HCT116 (cell line): ENCODE measurements around the gene RPTOR. TPM values are rescaled to one million over a fixed set of nuclear protein-coding genes. Genes with fewer than 3 reads are reported as not detected.

ENCODE experiments used
- ATAC-seq: fragments of 200-7000 bp; cut with Tn5 transposase; 2 replicates; pipeline ENCODE4 v1.9.1; 2020; ENCODE audit warnings: mild to moderate bottlenecking, moderate library complexity
- BruUV-seq: library from RNA; stranded (reverse); fragments of 400-500 nt; replicated peaks from 2 replicates; lab custom pipeline; 2021; lab: Mats Ljungman, UMichigan
- CTCF ChIA-PET: fragments of 300-600 bp; sonication (Branson Sonifier 250); formaldehyde crosslinking; loops from one replicate; lab custom pipeline; 2021; ENCODE audit warnings: antibody characterized with exemption; lab: Charles Lee
- POLR2A ChIA-PET: fragments of 300-600, 350-600 bp; sonication (Branson Sonifier 250); formaldehyde crosslinking; loops from one replicate; lab custom pipeline; 2021; ENCODE audit warnings: antibody characterized with exemption; lab: Charles Lee
- RAD21 ChIA-PET, 2 experiments: fragments of 300-600 bp; sonication (Branson Sonifier 250); formaldehyde crosslinking; loops; one replicate each; lab custom pipeline; 2023; ENCODE audit warnings: low total read pairs in 2 of 2; ENCODE audit not compliant: uncharacterized antibody in 2 of 2, unreplicated experiment in 2 of 2, low non-redundant PET in 1 of 2; lab: Charles Lee
- DNase-seq: peaks from one replicate; pipeline ENCODE4 v3.0.0-alpha.2; 2010; ENCODE audit warnings: low read depth, low spot score
- H2AFZ ChIP-seq: fragments of 200-600 bp; shearing (Covaris generic), sonication (generic); 2 replicates; pipeline ENCODE4 v1.6.1; 2017; ENCODE audit warnings: low read depth, mixed run types, mixed read lengths, antibody characterized with exemption, low read length; ENCODE audit not compliant: poor library complexity, severe bottlenecking
- H3K27ac ChIP-seq: 2 replicates; pipeline ENCODE4 v1.5.1; 2012; ENCODE audit warnings: low read depth, low read length
- H3K27me3 ChIP-seq: fragments of 200-600 bp; sonication (generic); 2 replicates; pipeline ENCODE4 v1.6.1; 2016; ENCODE audit warnings: mixed run types, low read length, mixed read lengths; ENCODE audit not compliant: insufficient read depth
- H3K36me3 ChIP-seq, 2 experiments: fragments of 200-500 bp in 1 of 2; fragments of 200-600 bp in 1 of 2; sonication (Bioruptor generic) in 1 of 2; sonication (generic) in 1 of 2; 2 replicates each; pipeline versions ENCODE4 v1.5.1 to v1.6.1; 2014 to 2016; ENCODE audit warnings: low read length in 2 of 2, inconsistent platforms in 1 of 2, mixed read lengths in 1 of 2, mixed run types in 1 of 2; ENCODE audit not compliant: insufficient read depth in 2 of 2, control insufficient read depth in 1 of 2
- H3K4me1 ChIP-seq, 2 experiments: fragments of 200-600 bp in 1 of 2; sonication (generic) in 1 of 2; 2 replicates each; pipeline versions ENCODE4 v1.5.1 to v1.6.1; 2012 to 2017; ENCODE audit warnings: low read length in 2 of 2, inconsistent platforms in 1 of 2, mild to moderate bottlenecking in 1 of 2, mixed read lengths in 1 of 2, mixed run types in 1 of 2, moderate library complexity in 1 of 2; ENCODE audit not compliant: insufficient read depth in 2 of 2, control insufficient read depth in 1 of 2
- H3K4me2 ChIP-seq: fragments of 200-600 bp; sonication (generic); 2 replicates; pipeline ENCODE4 v1.6.1; 2017; ENCODE audit warnings: mixed run types, low read length, mixed read lengths
- H3K4me3 ChIP-seq, 2 experiments: fragments of 200-600 bp in 1 of 2; sonication (generic) in 1 of 2; replicated peaks in 1 of 2; 2 replicates each; pipeline ENCODE4 v1.5.1; 2011 to 2016; ENCODE audit warnings: low read length in 2 of 2, control low read depth in 1 of 2, low read depth in 1 of 2, mild to moderate bottlenecking in 1 of 2, mixed read lengths in 1 of 2, mixed run types in 1 of 2
- H3K79me2 ChIP-seq: fragments of 200-600 bp; sonication (generic); 2 replicates; pipeline ENCODE4 v1.6.1; 2017; ENCODE audit warnings: mild to moderate bottlenecking, mixed run types, low read length, moderate library complexity, mixed read lengths; ENCODE audit not compliant: insufficient read depth
- H3K9ac ChIP-seq: fragments of 200-600 bp; sonication (generic); 2 replicates; pipeline ENCODE4 v1.6.1; 2016; ENCODE audit warnings: low read length, mixed read lengths
- H3K9me2 ChIP-seq: fragments of 200-600 bp; sonication (generic), shearing (Covaris generic); 2 replicates; pipeline ENCODE4 v1.6.1; 2017; ENCODE audit warnings: mixed run types, mild to moderate bottlenecking, moderate library complexity; ENCODE audit not compliant: insufficient read depth
- H3K9me3 ChIP-seq, 2 experiments: fragments of 200-500 bp in 1 of 2; fragments of 200-600 bp in 1 of 2; sonication (Bioruptor generic) in 1 of 2; sonication (generic) in 1 of 2; 2 replicates each; pipeline ENCODE4 v1.6.1; 2014 to 2017; ENCODE audit warnings: low read length in 2 of 2, mixed read lengths in 2 of 2, inconsistent platforms in 1 of 2, low read depth in 1 of 2, mild to moderate bottlenecking in 1 of 2, mixed run types in 1 of 2, moderate library complexity in 1 of 2; ENCODE audit not compliant: control insufficient read depth in 1 of 2, insufficient read depth in 1 of 2
- H4K20me1 ChIP-seq: fragments of 200-600 bp; sonication (generic), shearing (Covaris generic); 2 replicates; pipeline ENCODE4 v1.6.1; 2017; ENCODE audit warnings: mixed run types, mild to moderate bottlenecking, moderate library complexity; ENCODE audit not compliant: insufficient read depth
- CBX3 ChIP-seq: IDR thresholded peaks from 2 replicates; pipeline ENCODE4 v1.6.1; 2012; ENCODE audit warnings: low read depth
- CEBPB ChIP-seq: IDR thresholded peaks from 2 replicates; pipeline ENCODE4 v1.6.1; 2012; ENCODE audit warnings: low read depth
- CTCF ChIP-seq, 3 experiments: fragments of 200-600 bp in 1 of 3; sonication (generic) in 1 of 3; IDR thresholded peaks in 2 of 3; conservative IDR thresholded peaks in 1 of 3; 2 replicates each; pipeline ENCODE4 v1.5.1; 2012 to 2017; ENCODE audit warnings: low read depth in 2 of 3, low read length in 2 of 3, antibody characterized with exemption in 1 of 3, borderline replicate concordance in 1 of 3, control low read depth in 1 of 3, mild to moderate bottlenecking in 1 of 3, mixed read lengths in 1 of 3, mixed run types in 1 of 3, moderate library complexity in 1 of 3; ENCODE audit not compliant: insufficient read depth in 1 of 3
- EGR1 ChIP-seq: IDR thresholded peaks from 2 replicates; pipeline ENCODE4 v1.6.1; 2012; ENCODE audit warnings: low read depth
- EZH2 ChIP-seq: fragments of 200-600 bp; sonication (generic); IDR thresholded peaks from 2 replicates; pipeline ENCODE4 v1.6.1; 2017; ENCODE audit warnings: antibody characterized with exemption, mixed run types
- EZH2phosphoT487 ChIP-seq: fragments of 200-600 bp; IDR thresholded peaks from 2 replicates; pipeline ENCODE4 v1.6.1; 2018; ENCODE audit warnings: antibody characterized with exemption, borderline replicate concordance
- FOSL1 ChIP-seq: IDR thresholded peaks from 2 replicates; pipeline ENCODE4 v1.6.1; 2012; ENCODE audit warnings: low read depth
- JUND ChIP-seq: IDR thresholded peaks from 2 replicates; pipeline ENCODE4 v1.6.1; 2012
- POLR2A ChIP-seq: IDR thresholded peaks from 2 replicates; pipeline ENCODE4 v1.7.0; 2011; ENCODE audit warnings: borderline replicate concordance; ENCODE audit not compliant: insufficient read depth, insufficient read length; ENCODE audit errors: extremely low read depth
- POLR2AphosphoS5 ChIP-seq: IDR thresholded peaks from 2 replicates; pipeline ENCODE4 v1.6.1; 2011; ENCODE audit warnings: mild to moderate bottlenecking, low read depth, low read length, moderate library complexity
- RAD21 ChIP-seq: IDR thresholded peaks from 2 replicates; pipeline ENCODE4 v1.6.1; 2012; ENCODE audit warnings: low read depth, mild to moderate bottlenecking
- REST ChIP-seq: IDR thresholded peaks from 2 replicates; pipeline ENCODE4 v1.6.1; 2012; ENCODE audit warnings: low read depth
- SP1 ChIP-seq: IDR thresholded peaks from 2 replicates; pipeline ENCODE4 v1.6.1; 2012; ENCODE audit warnings: low read depth
- SRF ChIP-seq: IDR thresholded peaks from 2 replicates; pipeline ENCODE4 v1.6.1; 2012; ENCODE audit warnings: low read depth
- TCF7L2 ChIP-seq: IDR thresholded peaks from 2 replicates; pipeline ENCODE4 v1.7.0; 2011; ENCODE audit warnings: borderline replicate concordance, inconsistent platforms; ENCODE audit not compliant: insufficient read depth, insufficient read length; ENCODE audit errors: extremely low read depth
- YY1 ChIP-seq: IDR thresholded peaks from 2 replicates; pipeline ENCODE4 v1.6.1; 2011; ENCODE audit warnings: low read length, low read depth, moderate library complexity, mild to moderate bottlenecking; ENCODE audit not compliant: insufficient replicate concordance; ENCODE audit errors: extremely low read depth
- ZBTB33 ChIP-seq: IDR thresholded peaks from 2 replicates; pipeline ENCODE4 v1.6.1; 2011; ENCODE audit warnings: mild to moderate bottlenecking, low read length, moderate library complexity; ENCODE audit not compliant: insufficient replicate concordance; ENCODE audit errors: extremely low read depth
- ZFX ChIP-seq: fragments of 450-650 bp; IDR thresholded peaks from 2 replicates; pipeline ENCODE4 v1.6.1; 2017
- ZNF274 ChIP-seq: fragments of 200-500 bp; sonication (Bioruptor generic); IDR thresholded peaks from 2 replicates; pipeline ENCODE4 v1.6.1; 2014; ENCODE audit warnings: mild to moderate bottlenecking, low read depth, low read length, inconsistent platforms
- intact Hi-C: fragments of 100-400 bp; cut with micrococcal nuclease; formaldehyde crosslinking; loops from 2 replicates; pipeline ENCODE4 v1.10.0; 2022
- total RNA-seq: library from RNA; stranded (reverse); gene quantifications from one replicate; pipeline ENCODE4 v1.2.1, GENCODE V29; 2021; ENCODE audit not compliant: unreplicated experiment

RPTOR gene
- total RNA-seq, 1 experiment from 2014 or later: 69.5 TPM

GRCh38 chr17:80630560-80631120 lies 86.0 kb downstream of the RPTOR start:
- intact Hi-C loops: no loop called here
- no peak overlapping the region for H3K27ac ChIP-seq
- CTCF ChIA-PET: interaction anchor here (1.5 to 2.7 kb wide), 2 partner anchors 19 kb away, joined by 7 to 14 read pairs; no protein-coding TSS in a partner anchor
- ATAC-seq: no peak
- TF ChIP-seq CTCF (IDR thresholded peaks at IDR 0.05 in 2 of 3, conservative IDR thresholded peaks at IDR 0.05 in 1 of 3; ENCODE audit: borderline replicate concordance in 1 of 3, insufficient read depth in 1 of 3, low read depth in 2 of 3, low read length in 2 of 3) (no peak), ZBTB33 (no peak), SP1 (no peak), REST (no peak), JUND (no peak), ZNF274 (no peak), EZH2phosphoT487 (no peak), POLR2A (no peak), ZFX (no peak), YY1 (no peak), POLR2AphosphoS5 (no peak), FOSL1 (no peak), SRF (no peak), TCF7L2 (no peak), EZH2 (no peak), CBX3 (no peak), CEBPB (no peak), EGR1 (no peak), RAD21 (no peak)
- TF ChIP-seq, all 23 proteins: peak for 0
- H3K36me3 ChIP-seq: peaks cover 0 to 3% of the 10 kb centered on the region in 2 experiments; a peak in 1 of 4 replicates
- RAD21 ChIA-PET: no interaction called here
- no peak for DNase-seq
- H3K9me3 ChIP-seq: no peaks in the 10 kb centered on the region
- peaks cover 2% of the 10 kb centered on the region in 2 experiments for H3K4me1 ChIP-seq
- H3K9ac ChIP-seq: no peak overlapping the region
- H2AFZ ChIP-seq: no peak overlapping the region
- no peaks in the 10 kb centered on the region for H3K27me3 ChIP-seq
- H3K9me2 ChIP-seq: no peaks in the 10 kb centered on the region
- POLR2A ChIA-PET: no interaction called here
- H3K79me2 ChIP-seq: peaks cover 91% of the 10 kb centered on the region
- H3K4me3 ChIP-seq: no peak overlapping the region
- H4K20me1 ChIP-seq: peaks cover 8% of the 10 kb centered on the region; the same call in 1 of the 2 replicates
- no TSS peak for BruUV-seq
- no peak overlapping the region for H3K4me2 ChIP-seq
